H1 (cell line): Measurements from ENCODE around the gene PDE4B.

Source experiments
- CTCF ChIP-seq, 3 experiments: IDR thresholded peaks; 1 replicate in 2 of 3; 2 replicates in 1 of 3; pipeline versions ENCODE4 v1.5.1 to v1.6.1; 2011; ENCODE audit warnings: low read length in 3 of 3, mild to moderate bottlenecking in 3 of 3, inconsistent platforms in 2 of 3, low read depth in 1 of 3, moderate library complexity in 1 of 3; ENCODE audit not compliant: insufficient read depth in 1 of 3; ENCODE audit errors: control extremely low read depth in 1 of 3
- EP300 ChIP-seq, 2 experiments: IDR thresholded peaks; 1 replicate in 1 of 2; 2 replicates in 1 of 2; pipeline ENCODE4 v1.6.1; 2011 to 2012; ENCODE audit warnings: low read depth in 2 of 2, low read length in 2 of 2, mild to moderate bottlenecking in 2 of 2, borderline replicate concordance in 1 of 2, inconsistent platforms in 1 of 2, moderate library complexity in 1 of 2
- EZH2 ChIP-seq: fragments of 200-600 bp; sonication (generic); IDR thresholded peaks from 2 replicates; pipeline ENCODE4 v1.7.1; 2012; ENCODE audit warnings: low read depth, mild to moderate bottlenecking, moderate library complexity, low read length, inconsistent platforms; ENCODE audit not compliant: severe bottlenecking
- GABPA ChIP-seq: IDR thresholded peaks from 2 replicates; pipeline ENCODE4 v1.6.1; 2011; ENCODE audit warnings: mild to moderate bottlenecking, low read length, moderate library complexity, borderline replicate concordance; ENCODE audit not compliant: insufficient read depth
- KDM1A ChIP-seq: fragments of 200-600, 300-600 bp; sonication (generic); IDR thresholded peaks from 2 replicates; pipeline ENCODE4 v1.7.1; 2016; ENCODE audit warnings: mild to moderate bottlenecking, low read length, borderline replicate concordance
- PHF8 ChIP-seq: fragments of 200-600 bp; sonication (generic); conservative IDR thresholded peaks from 2 replicates; pipeline ENCODE4 v1.7.1; 2012; ENCODE audit warnings: low read depth, mild to moderate bottlenecking, inconsistent platforms, low read length, moderate library complexity
- POLR2A ChIP-seq, 2 experiments: IDR thresholded peaks; 1 replicate in 1 of 2; 2 replicates in 1 of 2; pipeline ENCODE4 v1.6.1; 2011; ENCODE audit warnings: low read depth in 2 of 2, low read length in 2 of 2, mild to moderate bottlenecking in 2 of 2; ENCODE audit errors: control extremely low read depth in 1 of 2
- POLR2AphosphoS5 ChIP-seq: IDR thresholded peaks from 2 replicates; pipeline ENCODE4 v1.6.1; 2011; ENCODE audit warnings: low read depth, low read length
- SAP30 ChIP-seq: fragments of 300-600 bp; sonication (generic); IDR thresholded peaks from 2 replicates; pipeline ENCODE4 v1.7.1; 2012; ENCODE audit warnings: low read length, moderate library complexity, mild to moderate bottlenecking, inconsistent platforms; ENCODE audit not compliant: insufficient read depth, insufficient replicate concordance
- SP4 ChIP-seq: IDR thresholded peaks from 2 replicates; pipeline ENCODE4 v1.6.1; 2012; ENCODE audit warnings: low read length, inconsistent platforms
- SRF ChIP-seq: IDR thresholded peaks from 2 replicates; pipeline ENCODE4 v1.6.1; 2011; ENCODE audit warnings: mild to moderate bottlenecking, low read depth, low read length, moderate library complexity
- TAF1 ChIP-seq: IDR thresholded peaks from 2 replicates; pipeline ENCODE4 v1.6.1; 2011; ENCODE audit warnings: mild to moderate bottlenecking, low read depth, low read length
- TBP ChIP-seq: IDR thresholded peaks from 2 replicates; pipeline ENCODE4 v1.6.1; 2011; ENCODE audit warnings: low read depth, low read length, improper control_type of control experiment
- TCF12 ChIP-seq: IDR thresholded peaks from 2 replicates; pipeline ENCODE4 v1.6.1; 2011; ENCODE audit warnings: low read depth, mild to moderate bottlenecking, low read length

GRCh38 chr1:65788762-65789161 is 3.9 kb upstream of the PDE4B start:
- no peak for TF ChIP-seq KDM1A
- TF ChIP-seq CTCF (IDR thresholded peaks at IDR 0.05; ENCODE audit: control extremely low read depth in 1 of 3, insufficient read depth in 1 of 3, low read depth in 1 of 3, low read length in 3 of 3), result no peak
- no peak for TF ChIP-seq EP300 (IDR thresholded peaks at IDR 0.05; ENCODE audit: borderline replicate concordance in 1 of 2, low read depth in 2 of 2, low read length in 2 of 2)
- no peak for TF ChIP-seq SAP30
- TF ChIP-seq TCF12, result no peak
- TF ChIP-seq TAF1, result no peak
- TF ChIP-seq PHF8, result no peak
- TF ChIP-seq EZH2, result no peak
- TF ChIP-seq SRF, result no peak
- no peak for TF ChIP-seq POLR2AphosphoS5
- no peak for TF ChIP-seq SP4
- no peak for TF ChIP-seq GABPA
- TF ChIP-seq POLR2A (IDR thresholded peaks at IDR 0.05; ENCODE audit: control extremely low read depth in 1 of 2, low read depth in 2 of 2, low read length in 2 of 2), result no peak
- no peak for TF ChIP-seq TBP
